Gastrocnemius medialis (tissue), 4 donors: Measurements from ENCODE around the gene CDK18. TPM values are rescaled to one million over a fixed set of nuclear protein-coding genes. Genes with fewer than 3 reads are reported as not detected.

ENCODE experiments used
- ATAC-seq, 2 donors: fragments of 150-250 bp; one replicate each; pipeline ENCODE4 v1.9.1; 2016
- DNase-seq, 2 donors: peaks; one replicate each; pipeline ENCODE4 v3.0.0-alpha.2; 2019
- H3K27ac ChIP-seq, 4 donors: fragments of 200-600 bp; sonication (generic); 1 replicate in 1 of 4; 2 replicates in 3 of 4; pipeline ENCODE4 v1.5.1; 2016 to 2018; ENCODE audit warnings: mild to moderate bottlenecking in 2 of 4, moderate library complexity in 1 of 4
- H3K27me3 ChIP-seq, 3 donors: fragments of 200-600 bp; sonication (generic) in 2 of 3; 1 replicate in 1 of 3; 2 replicates in 2 of 3; pipeline versions ENCODE4 v1.5.1 to v1.6.0; 2016 to 2019; ENCODE audit warnings: mild to moderate bottlenecking in 1 of 3, moderate library complexity in 1 of 3
- H3K36me3 ChIP-seq, 2 donors: fragments of 200-600 bp; sonication (generic) in 1 of 2; one replicate each; pipeline ENCODE4 v1.5.1; 2017 to 2018
- H3K4me1 ChIP-seq, 2 donors: fragments of 200-600 bp; sonication (generic) in 1 of 2; one replicate each; pipeline ENCODE4 v1.5.1; 2016 to 2017; ENCODE audit warnings: mild to moderate bottlenecking in 2 of 2
- H3K4me3 ChIP-seq, 4 donors: fragments of 200-600 bp; sonication (generic) in 3 of 4; 1 replicate in 1 of 4; 2 replicates in 3 of 4; pipeline ENCODE4 v1.5.1; 2016 to 2019; ENCODE audit warnings: mild to moderate bottlenecking in 2 of 4
- H3K9me3 ChIP-seq, 3 donors: fragments of 200-600 bp; sonication (generic) in 2 of 3; 1 replicate in 1 of 3; 2 replicates in 2 of 3; pipeline ENCODE4 v1.5.1; 2016 to 2019
- POLR2A ChIP-seq, 2 donors: fragments of 450-650 bp; IDR thresholded peaks; one replicate each; pipeline ENCODE4 v1.6.1; 2017; ENCODE audit warnings: antibody characterized with exemption in 2 of 2, mild to moderate bottlenecking in 2 of 2, moderate library complexity in 2 of 2
- in situ Hi-C, 4 donors: fragments of 200-750 bp; cut with MboI; loops; one replicate each; pipeline versions ENCODE4 v1.15.0 to v1.8.0; 2017; ENCODE audit warnings: low sequenced_read_pairs in 4 of 4
- intact Hi-C: fragments of 100-400 bp; cut with DNase I; formaldehyde crosslinking; loops from one replicate; pipeline ENCODE4 v1.15.1; 2023; ENCODE audit warnings: low total_unique reads
- total RNA-seq, 4 donors: library from RNA; depleted of rRNA; stranded (reverse); fragments of >200 nt; gene quantifications; one replicate each; pipeline versions ENCODE4 v1.1.0 to v1.2.3, GENCODE V29; 2016
- TF ChIP-seq, protein P1 (sequence below), 5 experiments: fragments of 450-650 bp in 3 of 5; fragments of 200-600 bp in 2 of 5; sonication (generic) in 2 of 5; IDR thresholded peaks in 4 of 5; conservative IDR thresholded peaks in 1 of 5; 1 replicate in 4 of 5; 2 replicates in 1 of 5; pipeline ENCODE4 v1.5.1; 2016 to 2019; ENCODE audit warnings: antibody characterized with exemption in 5 of 5, mild to moderate bottlenecking in 3 of 5, moderate library complexity in 3 of 5

CDK18 gene
- total RNA-seq, 4 donors from 2014 or later = 1.2 to 4.6 (median 1.5) TPM

DNA sequence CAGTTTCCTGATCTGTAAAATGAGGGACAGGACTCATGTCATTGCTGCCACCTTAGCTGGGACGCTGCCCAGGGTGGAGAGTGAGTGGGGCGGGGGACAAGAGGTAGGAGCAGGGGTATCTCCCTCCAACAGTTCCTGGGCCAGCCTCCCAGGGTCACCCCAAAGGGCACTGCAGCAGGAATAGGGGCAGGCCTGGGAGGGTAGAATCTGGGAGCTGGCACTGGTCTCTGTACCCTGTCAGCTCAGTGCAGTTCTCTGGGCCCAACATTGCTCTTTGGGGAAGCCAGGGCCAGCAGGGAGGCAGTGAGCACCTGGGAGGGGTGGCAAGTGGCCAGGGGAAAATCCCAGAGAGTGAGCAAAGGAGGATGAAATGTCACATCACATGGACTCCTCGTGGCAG is 71.5 kb downstream of the CDK18 start:
- Histone ChIP-seq H3K4me1 (no peaks in the 10 kb centered on the region), H3K27me3 (peaks cover 0 to 12% (median 3%) of the 10 kb centered on the region in 3 donors), H3K36me3 (no peaks in the 10 kb centered on the region), H3K27ac (no peak overlapping the region), H3K4me3 (no peak overlapping the region), H3K9me3 (no peaks in the 10 kb centered on the region)
- in situ Hi-C loops (no loop called here), intact Hi-C loops (no loop called here)
- ATAC-seq = no peak
- no peak for TF ChIP-seq POLR2A (IDR thresholded peaks at IDR 0.05)
- TF ChIP-seq, protein P1, sequence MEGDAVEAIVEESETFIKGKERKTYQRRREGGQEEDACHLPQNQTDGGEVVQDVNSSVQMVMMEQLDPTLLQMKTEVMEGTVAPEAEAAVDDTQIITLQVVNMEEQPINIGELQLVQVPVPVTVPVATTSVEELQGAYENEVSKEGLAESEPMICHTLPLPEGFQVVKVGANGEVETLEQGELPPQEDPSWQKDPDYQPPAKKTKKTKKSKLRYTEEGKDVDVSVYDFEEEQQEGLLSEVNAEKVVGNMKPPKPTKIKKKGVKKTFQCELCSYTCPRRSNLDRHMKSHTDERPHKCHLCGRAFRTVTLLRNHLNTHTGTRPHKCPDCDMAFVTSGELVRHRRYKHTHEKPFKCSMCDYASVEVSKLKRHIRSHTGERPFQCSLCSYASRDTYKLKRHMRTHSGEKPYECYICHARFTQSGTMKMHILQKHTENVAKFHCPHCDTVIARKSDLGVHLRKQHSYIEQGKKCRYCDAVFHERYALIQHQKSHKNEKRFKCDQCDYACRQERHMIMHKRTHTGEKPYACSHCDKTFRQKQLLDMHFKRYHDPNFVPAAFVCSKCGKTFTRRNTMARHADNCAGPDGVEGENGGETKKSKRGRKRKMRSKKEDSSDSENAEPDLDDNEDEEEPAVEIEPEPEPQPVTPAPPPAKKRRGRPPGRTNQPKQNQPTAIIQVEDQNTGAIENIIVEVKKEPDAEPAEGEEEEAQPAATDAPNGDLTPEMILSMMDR (IDR thresholded peaks at IDR 0.05 in 4 of 5, conservative IDR thresholded peaks at IDR 0.05 in 1 of 5) = no peak
- DNase-seq = no peak

- no peak overlapping the region for H3K27ac ChIP-seq
- peaks cover 0 to 9% (median 7%) of the 10 kb centered on the region in 3 donors for H3K27me3 ChIP-seq
- no peaks in the 10 kb centered on the region for H3K4me1 ChIP-seq
- no peak for DNase-seq
- no peak for TF ChIP-seq POLR2A (IDR thresholded peaks at IDR 0.05)
- TF ChIP-seq, protein P1 (IDR thresholded peaks at IDR 0.05 in 4 of 5, conservative IDR thresholded peaks at IDR 0.05 in 1 of 5) = no peak
- no peak for ATAC-seq
- no peaks in the 10 kb centered on the region for H3K36me3 ChIP-seq
- in situ Hi-C loops (no loop called here), intact Hi-C loops (no loop called here)
- no peak overlapping the region for H3K4me3 ChIP-seq
- no peaks in the 10 kb centered on the region for H3K9me3 ChIP-seq
These were observed 72.6 kb downstream of the CDK18 start for GRCh38 chr1:205576805-205577761.

DNA sequence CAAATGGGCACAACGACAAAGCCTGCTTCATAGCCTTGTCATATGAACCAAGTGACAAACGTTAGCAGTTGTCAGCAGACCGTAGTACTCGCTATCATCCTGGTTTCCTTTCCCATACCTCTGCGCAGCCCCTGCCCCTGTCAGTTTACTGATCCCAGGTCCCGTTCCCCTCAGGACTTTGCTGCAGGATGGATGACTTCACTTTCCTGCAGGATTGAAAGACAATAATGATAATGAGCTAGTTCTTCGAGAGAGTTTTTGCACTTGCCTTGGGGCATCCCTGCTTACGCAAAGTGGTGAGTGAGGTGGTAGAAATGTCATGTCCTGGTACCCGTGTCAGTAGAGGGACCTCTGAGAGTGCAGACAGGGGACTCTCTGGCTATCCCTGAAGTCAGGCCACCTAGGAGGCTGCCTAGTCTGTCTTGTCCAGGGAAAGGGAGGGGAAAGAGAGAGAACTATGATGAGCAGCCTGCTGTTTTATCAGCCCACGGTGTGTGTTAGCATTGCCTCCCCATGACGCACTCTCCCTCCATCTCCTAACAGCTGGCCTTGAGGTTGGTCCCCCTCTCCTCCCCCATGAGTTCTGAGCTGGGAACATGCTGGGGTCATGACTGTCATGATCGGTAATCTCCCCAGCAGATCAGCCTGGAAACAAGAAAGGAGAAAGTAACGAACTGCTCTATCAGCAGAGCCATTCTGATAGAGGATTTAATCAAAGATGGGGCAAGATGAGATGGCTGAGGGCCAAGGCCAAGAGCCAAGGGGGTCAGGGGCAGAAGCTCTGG is 73.6 kb downstream of the CDK18 start:
- DNase-seq (no peak), ATAC-seq (no peak)
- no peaks in the 10 kb centered on the region for H3K9me3 ChIP-seq
- no peaks in the 10 kb centered on the region for H3K36me3 ChIP-seq
- TF ChIP-seq POLR2A (IDR thresholded peaks at IDR 0.05) = no peak
- TF ChIP-seq, protein P1 (IDR thresholded peaks at IDR 0.05 in 4 of 5, conservative IDR thresholded peaks at IDR 0.05 in 1 of 5) = no peak
- intact Hi-C loops = no loop called here
- H3K27ac ChIP-seq = no peak overlapping the region
- peaks cover 0 to 9% (median 7%) of the 10 kb centered on the region in 3 donors for H3K27me3 ChIP-seq
- in situ Hi-C loops = no loop called here
- H3K4me3 ChIP-seq = no peak overlapping the region
- no peaks in the 10 kb centered on the region for H3K4me1 ChIP-seq

GRCh38 chr1:205578780-205579571 is 74.5 kb downstream of the CDK18 start:
- no peak for ATAC-seq
- no peak overlapping the region for H3K4me3 ChIP-seq
- H3K9me3 ChIP-seq = no peaks in the 10 kb centered on the region
- no peaks in the 10 kb centered on the region for H3K36me3 ChIP-seq
- in situ Hi-C loops = no loop called here
- TF ChIP-seq, protein P1 (IDR thresholded peaks at IDR 0.05 in 4 of 5, conservative IDR thresholded peaks at IDR 0.05 in 1 of 5) = no peak
- no peak for TF ChIP-seq POLR2A (IDR thresholded peaks at IDR 0.05)
- peaks cover 0 to 9% (median 7%) of the 10 kb centered on the region in 3 donors for H3K27me3 ChIP-seq
- no peak for DNase-seq
- intact Hi-C loops = no loop called here
- H3K27ac ChIP-seq = no peak overlapping the region
- no peaks in the 10 kb centered on the region for H3K4me1 ChIP-seq
